ENCODE measurements around the gene RINL.
"Not testable (repeated sequence)": the region's sequence is repeated elsewhere in the genome, so short reads cannot be mapped to it uniquely, and the experiment has no call there.

The RINL gene

DNA sequence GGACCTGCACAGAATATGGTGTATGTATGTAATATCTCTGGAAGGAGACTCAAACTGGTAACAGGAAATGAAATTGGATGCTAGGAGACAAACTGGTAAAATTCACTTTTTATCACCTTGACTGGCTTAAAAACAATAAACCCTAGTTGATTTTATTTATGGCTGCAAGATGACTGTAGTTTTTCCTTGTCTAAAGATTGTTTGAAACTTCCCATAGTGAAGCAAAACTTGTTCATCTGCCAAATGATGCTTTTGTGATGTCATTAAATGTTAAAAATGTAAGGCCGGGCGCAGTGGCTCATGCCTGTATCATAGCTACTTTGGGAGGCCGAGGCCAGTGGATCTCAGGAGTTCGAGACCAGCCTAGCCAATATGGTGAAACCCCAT, 44.0 kb downstream of the RINL start:
- ATAC-seq, result no peak

DNA sequence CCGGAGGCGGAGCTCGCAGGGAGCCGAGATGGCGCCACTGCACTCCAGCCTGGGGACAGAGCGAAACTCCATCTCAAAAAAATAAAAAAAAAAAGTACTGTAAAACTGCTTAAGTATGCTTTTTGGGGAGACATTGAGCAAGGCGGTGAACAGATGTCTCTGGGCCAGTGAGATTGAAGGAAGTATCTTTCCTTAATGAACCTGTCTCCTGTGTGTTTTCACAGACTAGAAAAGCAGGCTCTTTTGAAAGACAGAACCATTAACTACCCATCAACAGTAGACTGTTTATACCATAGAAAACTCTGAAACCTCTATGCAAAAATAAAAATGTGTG, 45.0 kb downstream of the RINL start:
- DNase-seq, result no peak
- no peak for ATAC-seq

More for the DNA sequence above, 44.0 kb downstream of the RINL start:
- no peak for DNase-seq

GRCh38 chr19:38831142-38831605, 46.9 kb downstream of the RINL start:
- ATAC-seq, result peak; percentile 55
- peak; percentile 55 for DNase-seq

DNA sequence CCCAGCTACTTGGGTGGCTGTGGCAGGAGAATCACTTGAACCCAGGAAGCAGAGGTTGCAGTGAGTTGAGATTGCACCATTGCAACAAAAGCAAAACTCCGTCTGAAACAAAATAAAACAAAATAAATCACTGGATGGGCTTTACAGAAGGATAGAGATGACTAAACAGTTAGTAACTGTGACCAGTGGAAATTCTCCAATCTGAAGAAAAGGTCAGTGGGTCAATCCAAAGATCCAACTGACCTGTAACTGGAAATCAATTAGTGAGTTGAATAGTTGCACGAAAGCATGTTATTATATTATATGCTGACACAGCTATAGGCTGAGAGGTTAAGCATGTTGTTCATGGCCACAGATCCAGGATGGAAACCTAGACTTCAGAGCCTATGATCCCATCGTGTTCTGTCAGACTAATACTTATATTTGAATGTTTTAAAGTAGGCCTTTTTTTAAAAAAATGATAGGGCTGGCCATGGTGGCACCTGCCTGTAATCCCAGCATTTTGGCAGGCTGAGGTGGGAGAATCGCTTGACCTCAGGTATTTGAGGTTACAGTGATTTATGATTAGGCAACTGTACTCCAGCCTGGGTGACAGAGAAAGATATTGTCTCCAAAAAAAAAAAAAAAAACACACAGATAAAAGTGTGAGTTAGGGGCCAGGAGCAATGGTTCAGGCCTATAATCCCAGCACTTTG, 47.9 kb downstream of the RINL start:
- ATAC-seq, result no peak
- no peak for DNase-seq

DNA sequence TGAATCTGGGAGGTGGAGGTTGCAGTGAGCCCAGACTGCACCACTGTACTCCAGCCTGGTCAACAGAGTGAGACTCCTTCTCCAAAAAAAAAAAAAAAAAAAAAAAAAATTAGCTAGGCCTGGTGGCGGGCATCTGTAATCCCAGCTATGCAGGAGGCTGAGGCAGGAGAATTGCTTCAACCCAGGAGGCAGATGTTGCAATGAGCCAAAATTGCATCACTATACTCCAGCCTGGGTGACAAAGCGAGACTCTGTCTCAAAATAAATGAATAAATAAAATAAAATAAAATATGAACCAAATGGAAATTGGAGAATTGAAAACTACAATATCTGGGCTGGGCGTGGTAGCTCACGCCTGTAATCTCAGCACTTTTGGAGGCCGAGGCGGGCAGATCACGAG, 48.9 kb downstream of the RINL start:
- not testable (repeated sequence) for ATAC-seq, DNase-seq

GRCh38 chr19:38826856-38827551, 51.1 kb downstream of the RINL start:
- ATAC-seq (no peak), DNase-seq (no peak)

DNA sequence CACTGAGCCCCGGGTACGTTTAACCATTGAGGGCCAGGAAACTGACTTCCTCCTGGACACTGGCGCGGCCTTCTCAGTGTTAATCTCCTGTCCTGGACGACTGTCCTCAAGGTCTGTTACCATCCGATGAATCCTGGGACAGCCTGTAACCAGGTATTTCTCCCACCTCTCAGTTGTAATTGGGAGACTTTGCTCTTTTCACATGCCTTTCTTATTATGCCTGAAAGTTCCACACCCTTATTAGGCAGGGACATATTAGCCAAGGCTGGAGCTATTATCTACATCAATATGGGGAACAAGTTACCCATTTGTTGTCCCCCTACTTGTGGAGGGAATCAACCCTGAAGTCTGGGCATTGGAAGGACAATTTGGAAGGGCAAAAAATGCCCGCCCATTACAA, 52.1 kb downstream of the RINL start:
- DNase-seq, ATAC-seq: not testable (repeated sequence)

DNA sequence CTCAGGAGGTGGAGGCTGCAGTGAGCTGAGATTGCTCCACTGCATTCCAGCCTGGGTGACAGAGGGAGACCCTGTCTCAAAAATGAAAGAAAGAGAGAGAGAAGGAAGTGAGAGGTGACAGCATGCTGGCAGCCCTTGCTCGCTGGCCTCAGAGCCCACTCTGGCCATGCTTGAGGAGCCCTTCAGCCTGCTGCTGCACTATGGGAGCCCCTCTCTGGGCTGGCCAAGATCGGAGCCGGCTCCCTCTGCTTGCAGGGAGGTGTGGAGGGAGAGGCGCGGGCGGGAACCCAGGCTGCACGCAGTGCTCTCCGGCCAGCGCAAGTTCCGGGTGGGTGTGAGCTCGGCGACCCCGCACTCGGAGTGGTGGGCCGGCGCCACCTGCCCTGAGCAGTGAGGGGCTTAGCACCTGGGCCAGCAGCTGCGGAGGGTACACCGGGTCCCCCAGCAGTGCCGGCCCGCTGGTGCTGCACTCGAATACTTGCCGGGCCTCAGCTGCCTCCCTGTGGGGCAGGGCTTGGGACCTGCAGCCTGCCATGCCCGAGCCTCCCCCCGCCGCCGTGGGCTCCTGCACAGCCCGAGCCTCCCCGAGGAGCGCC, 56.7 kb downstream of the RINL start:
- DNase-seq, ATAC-seq: not testable (repeated sequence)

DNA sequence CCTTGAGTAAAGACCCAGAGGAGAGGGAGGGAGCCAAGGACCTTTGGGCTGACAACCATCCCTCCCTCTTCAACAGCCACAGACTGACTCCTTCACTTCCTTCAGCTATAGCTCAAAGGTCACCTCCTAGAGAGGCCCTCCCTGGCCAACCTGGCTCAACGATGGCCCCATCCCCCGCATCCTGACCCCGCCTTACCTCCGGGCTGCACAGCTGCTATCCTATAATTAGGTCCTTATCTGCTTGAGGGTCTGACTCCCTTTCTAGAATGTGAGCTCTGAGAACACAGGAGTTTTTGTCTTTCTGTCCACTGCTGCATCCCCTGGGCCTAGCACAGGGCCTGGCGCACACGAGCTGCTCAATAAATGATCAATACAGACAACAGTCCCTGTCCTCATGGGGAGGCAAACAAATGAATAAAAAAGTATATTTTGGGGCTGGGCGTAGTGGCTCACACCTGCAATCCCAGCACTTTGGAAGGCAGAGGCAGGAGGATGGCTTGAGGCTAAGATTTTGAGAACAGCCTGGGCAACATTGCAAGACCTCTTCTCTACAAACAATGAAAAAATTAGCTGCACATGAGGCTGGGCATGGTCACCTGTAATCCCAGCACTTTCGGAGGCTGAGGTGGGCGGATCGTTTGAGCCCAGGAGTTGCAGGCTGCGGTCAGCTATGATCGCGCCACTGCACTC, 58.7 kb downstream of the RINL start:
- ATAC-seq (peak; percentile 23), DNase-seq (no peak)
